ENCODE measurements around the gene DNAL4. TPM values are rescaled to one million over a fixed set of nuclear protein-coding genes. Genes with fewer than 3 reads are reported as not detected.
A peak's percentile ranks its signal among the peaks of the same experiment; 100 is the strongest.

DNAL4 gene
- total and polyA plus RNA-seq, 2 experiments from 2014 or later, result 39.7 to 42.3 TPM

GRCh38 chr22:38762551-38762983 is 31.4 kb downstream of the DNAL4 start:
- no peak overlapping the region for H3K4me3 ChIP-seq
- no peaks in the 10 kb centered on the region for H3K36me3 ChIP-seq
- H3K4me1 ChIP-seq (ENCODE audit: low read depth), result no peaks in the 10 kb centered on the region
- H3K27me3 ChIP-seq, result no peaks in the 10 kb centered on the region
- H3K9me3 ChIP-seq (ENCODE audit: low read depth), result no peaks in the 10 kb centered on the region
- no peak for TF ChIP-seq CTCF (IDR thresholded peaks at IDR 0.05; ENCODE audit: low read depth, low read length)
- H3K27ac ChIP-seq, result no peak overlapping the region
- no peak for DNase-seq (ENCODE audit: low read depth in 1 of 2, low spot score in 1 of 2)

GRCh38 chr22:38761202-38762162 is 32.5 kb downstream of the DNAL4 start:
- no peak overlapping the region for H3K27ac ChIP-seq
- H3K27me3 ChIP-seq, result no peaks in the 10 kb centered on the region
- no peaks in the 10 kb centered on the region for H3K36me3 ChIP-seq
- no peaks in the 10 kb centered on the region for H3K9me3 ChIP-seq (ENCODE audit: low read depth)
- DNase-seq (ENCODE audit: low read depth in 1 of 2, low spot score in 1 of 2), result no peak
- H3K4me3 ChIP-seq, result no peak overlapping the region
- no peak for TF ChIP-seq CTCF (IDR thresholded peaks at IDR 0.05; ENCODE audit: low read depth, low read length)
- no peaks in the 10 kb centered on the region for H3K4me1 ChIP-seq (ENCODE audit: low read depth)

GRCh38 chr22:38760477-38761201 is 33.3 kb downstream of the DNAL4 start:
- Histone ChIP-seq H3K9me3 (ENCODE audit: low read depth) (no peaks in the 10 kb centered on the region), H3K27me3 (no peaks in the 10 kb centered on the region), H3K36me3 (no peaks in the 10 kb centered on the region), H3K4me1 (ENCODE audit: low read depth) (no peaks in the 10 kb centered on the region), H3K4me3 (no peak overlapping the region), H3K27ac (no peak overlapping the region)
- peak; percentile 47 to 50 for DNase-seq (ENCODE audit: low read depth in 1 of 2, low spot score in 1 of 2)
- no peak for TF ChIP-seq CTCF (IDR thresholded peaks at IDR 0.05; ENCODE audit: low read depth, low read length)

- H3K9me3 ChIP-seq (ENCODE audit: low read depth), result no peaks in the 10 kb centered on the region
- no peaks in the 10 kb centered on the region for H3K27me3 ChIP-seq
- no peak overlapping the region for H3K4me3 ChIP-seq
- no peak for TF ChIP-seq CTCF (IDR thresholded peaks at IDR 0.05; ENCODE audit: low read depth, low read length)
- no peak overlapping the region for H3K27ac ChIP-seq
- no peak for DNase-seq (ENCODE audit: low read depth in 1 of 2, low spot score in 1 of 2)
- no peaks in the 10 kb centered on the region for H3K36me3 ChIP-seq
- no peaks in the 10 kb centered on the region for H3K4me1 ChIP-seq (ENCODE audit: low read depth)
Measured at GRCh38 chr22:38759005-38759404, 34.9 kb downstream of the DNAL4 start.

- Histone ChIP-seq H3K27ac (no peak overlapping the region), H3K27me3 (no peaks in the 10 kb centered on the region), H3K36me3 (no peaks in the 10 kb centered on the region), H3K4me1 (ENCODE audit: low read depth) (peaks cover 2% of the 10 kb centered on the region), H3K9me3 (ENCODE audit: low read depth) (no peaks in the 10 kb centered on the region), H3K4me3 (no peak overlapping the region)
- DNase-seq (ENCODE audit: low read depth in 1 of 2, low spot score in 1 of 2), result no peak
- TF ChIP-seq CTCF (IDR thresholded peaks at IDR 0.05; ENCODE audit: low read depth, low read length), result no peak
Measured at GRCh38 chr22:38758276-38758945, 35.5 kb downstream of the DNAL4 start.
